Fibroblast of lung (primary cell): ENCODE measurements around the gene STAT3.

Experiments used
- CTCF ChIP-seq, 2 donors: IDR thresholded peaks in 1 of 2; conservative IDR thresholded peaks in 1 of 2; 1 replicate in 1 of 2; 2 replicates in 1 of 2; pipeline ENCODE4 v1.5.1; 2011 to 2012; ENCODE audit warnings: low read length in 2 of 2, control low read depth in 1 of 2, inconsistent platforms in 1 of 2, low read depth in 1 of 2, mild to moderate bottlenecking in 1 of 2
- EZH2 ChIP-seq: IDR thresholded peaks from 2 replicates; pipeline ENCODE4 v1.5.1; 2012; ENCODE audit warnings: low read length, control low read depth, mild to moderate bottlenecking; ENCODE audit errors: missing control alignments

- TF ChIP-seq CTCF (conservative IDR thresholded peaks at IDR 0.05 in 1 of 2, IDR thresholded peaks at IDR 0.05 in 1 of 2; ENCODE audit: low read depth in 1 of 2, low read length in 2 of 2) (no peak), EZH2 (no peak)
Measured at GRCh38 chr17:42347198-42347597, 41.0 kb downstream of the STAT3 start.
